Measurements from ENCODE around the gene ARHGAP18. TPM values are rescaled to one million over a fixed set of nuclear protein-coding genes. Genes with fewer than 3 reads are reported as not detected.

ARHGAP18 gene
- total RNA-seq, 1 donor from 2014 or later: 12.0 TPM

DNA sequence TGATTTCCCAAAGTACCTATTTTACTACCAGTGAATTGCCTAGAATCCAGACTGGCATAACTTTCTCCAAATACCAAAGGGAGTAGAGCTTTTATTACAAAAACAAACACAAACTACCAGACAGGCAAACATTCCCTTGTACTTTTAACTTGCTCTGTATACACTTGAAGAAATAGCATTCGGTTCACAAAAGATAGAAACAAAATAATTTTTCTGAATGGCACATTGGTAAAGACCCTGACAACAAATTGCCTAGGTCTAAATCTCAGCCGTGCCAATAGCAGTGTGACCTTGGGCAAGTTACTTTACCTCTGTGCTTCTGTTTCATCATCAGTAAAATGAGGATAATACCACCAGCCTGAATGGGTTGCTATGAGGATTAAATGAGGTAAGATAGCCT lies 15.9 kb downstream of the ARHGAP18 start:
- no peak for DNase-seq (ENCODE audit: extremely low spot score, unreplicated experiment)
- TF ChIP-seq, protein P1, sequence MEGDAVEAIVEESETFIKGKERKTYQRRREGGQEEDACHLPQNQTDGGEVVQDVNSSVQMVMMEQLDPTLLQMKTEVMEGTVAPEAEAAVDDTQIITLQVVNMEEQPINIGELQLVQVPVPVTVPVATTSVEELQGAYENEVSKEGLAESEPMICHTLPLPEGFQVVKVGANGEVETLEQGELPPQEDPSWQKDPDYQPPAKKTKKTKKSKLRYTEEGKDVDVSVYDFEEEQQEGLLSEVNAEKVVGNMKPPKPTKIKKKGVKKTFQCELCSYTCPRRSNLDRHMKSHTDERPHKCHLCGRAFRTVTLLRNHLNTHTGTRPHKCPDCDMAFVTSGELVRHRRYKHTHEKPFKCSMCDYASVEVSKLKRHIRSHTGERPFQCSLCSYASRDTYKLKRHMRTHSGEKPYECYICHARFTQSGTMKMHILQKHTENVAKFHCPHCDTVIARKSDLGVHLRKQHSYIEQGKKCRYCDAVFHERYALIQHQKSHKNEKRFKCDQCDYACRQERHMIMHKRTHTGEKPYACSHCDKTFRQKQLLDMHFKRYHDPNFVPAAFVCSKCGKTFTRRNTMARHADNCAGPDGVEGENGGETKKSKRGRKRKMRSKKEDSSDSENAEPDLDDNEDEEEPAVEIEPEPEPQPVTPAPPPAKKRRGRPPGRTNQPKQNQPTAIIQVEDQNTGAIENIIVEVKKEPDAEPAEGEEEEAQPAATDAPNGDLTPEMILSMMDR (conservative IDR thresholded peaks at IDR 0.05): no peak
- no peak overlapping the region for H3K4me3 Mint-ChIP-seq
- peaks cover 5% of the 10 kb centered on the region for H3K4me1 Mint-ChIP-seq (ENCODE audit: unreplicated experiment)
- H3K9me3 Mint-ChIP-seq: no peaks in the 10 kb centered on the region
- no peak overlapping the region for H3K27ac Mint-ChIP-seq
- H3K36me3 Mint-ChIP-seq: no peaks in the 10 kb centered on the region
- H3K27me3 Mint-ChIP-seq: no peaks in the 10 kb centered on the region

- Mint-ChIP-seq H3K4me3 (no peak overlapping the region), H3K27ac (no peak overlapping the region), H3K9me3 (peaks cover 2% of the 10 kb centered on the region), H3K4me1 (ENCODE audit: unreplicated experiment) (peaks cover 5% of the 10 kb centered on the region), H3K36me3 (no peaks in the 10 kb centered on the region), H3K27me3 (no peaks in the 10 kb centered on the region)
- no peak for DNase-seq (ENCODE audit: extremely low spot score, unreplicated experiment)
- TF ChIP-seq, protein P1 (conservative IDR thresholded peaks at IDR 0.05): no peak
Measured at GRCh38 chr6:129692467-129692866, 17.5 kb downstream of the ARHGAP18 start.

DNA sequence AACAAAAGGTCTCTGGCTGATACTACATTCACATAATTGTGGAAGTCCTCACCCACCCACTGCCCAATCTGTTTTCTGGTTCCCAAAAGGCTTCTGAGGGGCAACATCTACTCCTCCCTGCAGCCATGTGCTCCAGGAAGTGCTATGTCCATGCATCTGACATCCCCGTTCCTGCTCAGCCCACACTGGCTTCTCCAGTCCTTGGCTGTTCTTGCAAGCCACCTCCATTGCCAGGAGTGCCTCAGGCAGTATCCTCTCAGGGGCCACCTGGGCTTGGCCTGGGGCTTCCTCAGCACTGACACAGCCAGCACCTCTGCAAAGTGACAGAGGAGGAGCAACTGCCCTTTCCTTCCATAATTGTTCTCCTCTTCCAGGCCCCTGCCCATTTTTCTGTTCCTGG lies 18.3 kb downstream of the ARHGAP18 start:
- TF ChIP-seq, protein P1 (conservative IDR thresholded peaks at IDR 0.05): no peak
- H3K4me3 Mint-ChIP-seq: no peak overlapping the region
- peaks cover 5% of the 10 kb centered on the region for H3K4me1 Mint-ChIP-seq (ENCODE audit: unreplicated experiment)
- peaks cover 4% of the 10 kb centered on the region for H3K9me3 Mint-ChIP-seq
- DNase-seq (ENCODE audit: extremely low spot score, unreplicated experiment): no peak
- H3K27me3 Mint-ChIP-seq: no peaks in the 10 kb centered on the region
- H3K36me3 Mint-ChIP-seq: no peaks in the 10 kb centered on the region
- no peak overlapping the region for H3K27ac Mint-ChIP-seq

GRCh38 chr6:129691043-129691640 lies 18.8 kb downstream of the ARHGAP18 start:
- no peak for DNase-seq (ENCODE audit: extremely low spot score, unreplicated experiment)
- peaks cover 5% of the 10 kb centered on the region for H3K4me1 Mint-ChIP-seq (ENCODE audit: unreplicated experiment)

DNA sequence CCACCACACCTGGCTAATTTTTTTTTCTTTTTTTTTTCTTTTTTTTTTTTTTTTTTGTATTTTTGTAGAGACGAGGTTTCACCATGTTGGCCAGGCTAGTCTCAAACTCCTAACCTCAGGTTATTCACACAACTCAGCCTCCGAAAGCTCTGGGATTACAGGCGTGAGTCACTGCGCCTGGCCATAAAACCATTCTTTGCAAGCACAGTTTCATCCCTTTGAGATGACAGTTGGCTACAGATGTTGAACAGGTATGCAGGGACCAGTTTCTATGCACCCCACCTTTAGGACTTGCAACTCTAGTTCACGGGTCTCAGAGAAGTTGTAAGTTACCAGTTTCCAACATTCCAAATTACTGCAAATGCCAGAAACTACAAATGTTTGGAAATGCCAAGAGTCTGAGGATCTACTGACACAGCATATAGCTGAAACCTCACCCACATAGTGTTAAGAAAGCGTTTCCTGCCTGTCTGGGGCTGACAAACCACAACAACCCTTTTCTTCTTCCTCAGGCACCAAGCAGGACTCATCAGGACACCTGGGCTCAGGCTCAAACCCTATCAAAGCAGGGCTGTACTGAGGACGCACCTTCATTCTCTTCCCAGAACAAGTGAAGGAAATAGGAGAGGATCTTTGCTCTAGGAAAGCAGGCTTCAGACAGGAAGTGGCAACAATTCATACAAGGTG lies 22.9 kb downstream of the ARHGAP18 start:
- Mint-ChIP-seq H3K4me3 (no peak overlapping the region), H3K4me1 (ENCODE audit: unreplicated experiment) (peaks cover 24% of the 10 kb centered on the region), H3K9me3 (peaks cover 4% of the 10 kb centered on the region), H3K27me3 (no peaks in the 10 kb centered on the region), H3K36me3 (no peaks in the 10 kb centered on the region), H3K27ac (peak overlapping the region; percentile 24)
- TF ChIP-seq, protein P1 (conservative IDR thresholded peaks at IDR 0.05): no peak
- DNase-seq (ENCODE audit: extremely low spot score, unreplicated experiment): no peak

More at GRCh38 chr6:129691043-129691640, 18.8 kb downstream of the ARHGAP18 start:
- Mint-ChIP-seq H3K27ac (no peak overlapping the region), H3K9me3 (peaks cover 4% of the 10 kb centered on the region), H3K36me3 (no peaks in the 10 kb centered on the region), H3K4me3 (no peak overlapping the region), H3K27me3 (no peaks in the 10 kb centered on the region)
- TF ChIP-seq, protein P1 (conservative IDR thresholded peaks at IDR 0.05): no peak
